Activated naive CD8-positive, alpha-beta T cell (primary cell): ENCODE results near the gene NEUROD2.
A peak's percentile ranks its signal among the peaks of the same experiment; 100 is the strongest.

ENCODE experiments used
- H3K27ac Mint-ChIP-seq: one replicate; pipeline ENCODE4 v1.8.0; 2021; ENCODE audit warnings: mixed read lengths
- H3K27me3 Mint-ChIP-seq: one replicate; pipeline ENCODE4 v1.8.0; 2021; ENCODE audit warnings: mixed read lengths
- H3K36me3 Mint-ChIP-seq: one replicate; pipeline ENCODE4 v1.8.0; 2021; ENCODE audit warnings: mixed read lengths
- H3K4me1 Mint-ChIP-seq: one replicate; pipeline ENCODE4 v1.8.0; 2021; ENCODE audit warnings: low read depth, mixed read lengths
- H3K4me3 Mint-ChIP-seq: one replicate; pipeline ENCODE4 v1.8.0; 2021; ENCODE audit warnings: mild to moderate bottlenecking, mixed read lengths
- H3K9me3 Mint-ChIP-seq: one replicate; pipeline ENCODE4 v1.8.0; 2021; ENCODE audit warnings: low read depth, mixed read lengths

The NEUROD2 gene

GRCh38 chr17:39617446-39618245 is 9.9 kb upstream of the NEUROD2 start:
- H3K4me3 Mint-ChIP-seq, result peak overlapping the region; percentile 82
- no peaks in the 10 kb centered on the region for H3K27me3 Mint-ChIP-seq
- no peaks in the 10 kb centered on the region for H3K36me3 Mint-ChIP-seq
- peak overlapping the region; percentile 41 for H3K27ac Mint-ChIP-seq
- peaks cover 6% of the 10 kb centered on the region for H3K4me1 Mint-ChIP-seq
- H3K9me3 Mint-ChIP-seq, result no peaks in the 10 kb centered on the region

GRCh38 chr17:39617100-39617445 is 9.4 kb upstream of the NEUROD2 start:
- Mint-ChIP-seq H3K27ac (peak overlapping the region; percentile 41), H3K36me3 (no peaks in the 10 kb centered on the region), H3K27me3 (no peaks in the 10 kb centered on the region), H3K4me1 (peaks cover 2% of the 10 kb centered on the region), H3K9me3 (no peaks in the 10 kb centered on the region), H3K4me3 (peak overlapping the region; percentile 66)

- H3K4me1 Mint-ChIP-seq, result no peaks in the 10 kb centered on the region
- H3K4me3 Mint-ChIP-seq, result no peak overlapping the region
- peaks cover 3% of the 10 kb centered on the region for H3K27me3 Mint-ChIP-seq
- no peaks in the 10 kb centered on the region for H3K36me3 Mint-ChIP-seq
- no peaks in the 10 kb centered on the region for H3K9me3 Mint-ChIP-seq
- no peak overlapping the region for H3K27ac Mint-ChIP-seq
Observed at GRCh38 chr17:39615434-39615833, 7.7 kb upstream of the NEUROD2 start.

GRCh38 chr17:39614545-39615157 is 6.9 kb upstream of the NEUROD2 start:
- H3K27me3 Mint-ChIP-seq, result peaks cover 3% of the 10 kb centered on the region
- no peaks in the 10 kb centered on the region for H3K4me1 Mint-ChIP-seq
- H3K36me3 Mint-ChIP-seq, result no peaks in the 10 kb centered on the region
- H3K4me3 Mint-ChIP-seq, result no peak overlapping the region
- H3K27ac Mint-ChIP-seq, result no peak overlapping the region
- no peaks in the 10 kb centered on the region for H3K9me3 Mint-ChIP-seq

GRCh38 chr17:39612935-39613464 is 5.3 kb upstream of the NEUROD2 start:
- H3K27me3 Mint-ChIP-seq, result peaks cover 15% of the 10 kb centered on the region
- H3K9me3 Mint-ChIP-seq, result no peaks in the 10 kb centered on the region
- H3K4me1 Mint-ChIP-seq, result peaks cover 3% of the 10 kb centered on the region

GRCh38 chr17:39612291-39612894 is 4.7 kb upstream of the NEUROD2 start:
- H3K9me3 Mint-ChIP-seq, result no peaks in the 10 kb centered on the region
- H3K36me3 Mint-ChIP-seq, result no peaks in the 10 kb centered on the region
- H3K27ac Mint-ChIP-seq, result no peak overlapping the region
- peaks cover 15% of the 10 kb centered on the region for H3K27me3 Mint-ChIP-seq
- peaks cover 3% of the 10 kb centered on the region for H3K4me1 Mint-ChIP-seq
- no peak overlapping the region for H3K4me3 Mint-ChIP-seq

More at GRCh38 chr17:39612935-39613464, 5.3 kb upstream of the NEUROD2 start:
- Mint-ChIP-seq H3K27ac (no peak overlapping the region), H3K36me3 (no peaks in the 10 kb centered on the region), H3K4me3 (no peak overlapping the region)

- H3K27me3 Mint-ChIP-seq, result peaks cover 16% of the 10 kb centered on the region
- no peak overlapping the region for H3K27ac Mint-ChIP-seq
- H3K9me3 Mint-ChIP-seq, result no peaks in the 10 kb centered on the region
- H3K4me3 Mint-ChIP-seq, result no peak overlapping the region
- H3K4me1 Mint-ChIP-seq, result peaks cover 5% of the 10 kb centered on the region
- no peaks in the 10 kb centered on the region for H3K36me3 Mint-ChIP-seq
Observed at GRCh38 chr17:39611401-39612112, 3.8 kb upstream of the NEUROD2 start.

- H3K27ac Mint-ChIP-seq, result no peak overlapping the region
- no peaks in the 10 kb centered on the region for H3K36me3 Mint-ChIP-seq
- peaks cover 18% of the 10 kb centered on the region for H3K27me3 Mint-ChIP-seq
- no peaks in the 10 kb centered on the region for H3K9me3 Mint-ChIP-seq
- H3K4me3 Mint-ChIP-seq, result no peak overlapping the region
- peaks cover 15% of the 10 kb centered on the region for H3K4me1 Mint-ChIP-seq
Observed at GRCh38 chr17:39609416-39610025, 1.8 kb upstream of the NEUROD2 start.

GRCh38 chr17:39608142-39608981 is 642 bp upstream of the NEUROD2 start:
- Mint-ChIP-seq H3K27ac (no peak overlapping the region), H3K36me3 (no peaks in the 10 kb centered on the region), H3K9me3 (no peaks in the 10 kb centered on the region), H3K27me3 (peaks cover 18% of the 10 kb centered on the region), H3K4me3 (no peak overlapping the region), H3K4me1 (peaks cover 20% of the 10 kb centered on the region)

GRCh38 chr17:39607057-39607850 is 466 bp downstream of the NEUROD2 start:
- Mint-ChIP-seq H3K36me3 (no peaks in the 10 kb centered on the region), H3K27ac (no peak overlapping the region), H3K4me1 (peaks cover 24% of the 10 kb centered on the region), H3K9me3 (no peaks in the 10 kb centered on the region), H3K27me3 (peaks cover 29% of the 10 kb centered on the region), H3K4me3 (peak overlapping the region; percentile 23)

GRCh38 chr17:39606434-39607056 is 1.2 kb downstream of the NEUROD2 start:
- Mint-ChIP-seq H3K27me3 (peaks cover 35% of the 10 kb centered on the region), H3K36me3 (no peaks in the 10 kb centered on the region), H3K9me3 (no peaks in the 10 kb centered on the region)

GRCh38 chr17:39605492-39606433 is 2.0 kb downstream of the NEUROD2 start:
- H3K36me3 Mint-ChIP-seq, result no peaks in the 10 kb centered on the region
- H3K27ac Mint-ChIP-seq, result no peak overlapping the region
- H3K27me3 Mint-ChIP-seq, result peaks cover 39% of the 10 kb centered on the region
- H3K4me3 Mint-ChIP-seq, result peak overlapping the region; percentile 60
- H3K9me3 Mint-ChIP-seq, result no peaks in the 10 kb centered on the region
- H3K4me1 Mint-ChIP-seq, result peaks cover 24% of the 10 kb centered on the region

More at GRCh38 chr17:39606434-39607056, 1.2 kb downstream of the NEUROD2 start:
- Mint-ChIP-seq H3K27ac (no peak overlapping the region), H3K4me3 (no peak overlapping the region), H3K4me1 (peaks cover 24% of the 10 kb centered on the region)
